Islet precursor cell (in vitro differentiated cells): Measurements from ENCODE around the gene HDGFL1.

Source experiments
- DNase-seq: peaks from one replicate; pipeline ENCODE4 v3.0.0-alpha.2; 2018

The HDGFL1 gene

GRCh38 chr6:22593895-22594294 lies 24.5 kb downstream of the HDGFL1 start:
- DNase-seq, result no peak

DNA sequence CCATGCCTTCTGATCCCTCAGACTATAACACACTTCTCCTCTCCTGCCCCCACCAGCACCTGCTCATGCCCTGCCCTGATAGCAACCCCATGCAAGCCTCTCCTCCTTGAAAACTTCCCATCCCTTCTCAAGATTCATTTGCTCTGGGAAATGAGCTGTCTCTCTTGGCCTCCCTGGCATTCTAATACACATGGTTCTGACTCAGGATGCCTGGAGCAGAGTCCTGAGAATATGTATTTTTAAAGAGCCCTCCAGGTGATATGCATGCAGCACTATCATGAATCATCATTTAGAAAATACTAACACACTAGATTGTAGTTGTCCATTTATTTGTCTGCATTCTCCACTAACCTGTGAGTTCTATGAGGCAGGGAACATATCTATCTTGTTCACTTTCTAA lies 26.6 kb downstream of the HDGFL1 start:
- no peak for DNase-seq

DNA sequence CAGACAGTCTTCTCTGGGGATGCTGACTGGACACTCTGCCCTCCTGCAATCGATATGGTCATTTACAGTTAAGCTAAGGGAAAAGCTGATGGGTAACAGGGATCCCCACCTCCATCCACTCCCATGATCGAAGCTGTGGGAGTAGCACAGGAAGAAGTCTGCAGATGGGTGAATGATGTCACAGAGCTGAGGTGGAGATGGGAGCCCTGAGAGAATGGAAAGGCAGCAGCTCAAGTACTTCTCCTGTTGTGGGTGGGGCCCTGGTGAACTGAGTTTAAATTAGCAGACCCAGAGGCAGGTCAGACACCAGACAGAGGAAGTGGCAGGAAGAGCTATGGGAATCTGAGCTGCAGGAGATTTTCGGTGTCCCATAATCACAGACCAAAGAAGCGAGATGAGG lies 29.0 kb downstream of the HDGFL1 start:
- peak; percentile 67 for DNase-seq

DNA sequence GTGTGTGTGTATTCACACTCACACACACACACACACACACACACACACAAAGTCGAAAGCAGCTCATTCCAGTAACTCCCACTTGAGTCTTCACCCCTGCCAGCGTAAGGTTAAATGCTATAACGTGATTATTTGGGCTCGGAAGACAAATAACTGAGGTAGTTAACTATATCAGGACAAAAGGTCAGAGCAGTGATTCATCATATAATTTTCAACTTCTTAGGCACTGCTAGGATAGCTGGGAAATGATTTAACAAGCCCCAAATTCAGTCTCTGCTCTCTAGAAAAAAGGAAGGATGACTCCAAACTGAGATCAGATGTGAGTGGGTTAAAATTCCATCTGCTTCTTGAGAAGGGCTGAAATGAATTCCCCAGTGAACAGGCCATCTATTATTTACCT lies 30.7 kb downstream of the HDGFL1 start:
- no peak for DNase-seq

- DNase-seq, result no peak
Observed at GRCh38 chr6:22601984-22602383, 32.6 kb downstream of the HDGFL1 start.

DNA sequence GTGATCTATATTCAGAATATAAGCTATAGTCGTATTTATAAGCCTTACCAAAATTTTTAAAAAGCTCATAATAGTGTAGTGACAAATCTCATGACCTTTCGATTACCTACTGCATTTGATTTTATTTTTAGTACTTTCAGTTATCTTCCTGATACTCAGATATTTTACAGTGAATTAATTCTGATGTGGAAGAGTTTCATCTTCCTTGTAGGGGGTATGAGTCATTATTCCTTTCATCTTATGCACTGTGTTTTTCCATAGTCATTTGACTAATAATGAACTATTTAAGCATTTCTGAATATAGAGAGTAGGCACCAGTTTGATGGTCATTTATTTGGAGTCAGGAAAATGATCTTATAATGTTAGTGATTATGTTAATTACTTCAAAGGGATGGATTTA lies 36.4 kb downstream of the HDGFL1 start:
- no peak for DNase-seq

DNA sequence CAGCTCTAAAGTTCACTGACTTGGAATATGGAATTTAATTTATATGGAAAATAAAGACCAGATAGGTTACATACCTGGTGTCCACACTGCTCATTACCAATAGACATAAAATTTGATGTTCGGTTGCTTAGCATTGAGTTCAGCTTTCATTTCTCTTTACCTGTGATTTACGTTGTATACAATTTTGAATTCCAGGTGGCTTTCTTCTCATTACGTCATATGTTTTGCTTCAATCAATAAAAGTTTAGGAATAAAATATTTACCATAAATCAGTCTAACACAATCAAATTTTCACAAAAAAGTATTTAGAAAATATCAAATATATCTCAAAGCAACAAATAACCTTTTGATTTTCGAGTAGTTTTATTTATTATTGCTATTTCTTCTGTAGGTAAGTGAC lies 40.8 kb downstream of the HDGFL1 start:
- DNase-seq, result no peak

DNA sequence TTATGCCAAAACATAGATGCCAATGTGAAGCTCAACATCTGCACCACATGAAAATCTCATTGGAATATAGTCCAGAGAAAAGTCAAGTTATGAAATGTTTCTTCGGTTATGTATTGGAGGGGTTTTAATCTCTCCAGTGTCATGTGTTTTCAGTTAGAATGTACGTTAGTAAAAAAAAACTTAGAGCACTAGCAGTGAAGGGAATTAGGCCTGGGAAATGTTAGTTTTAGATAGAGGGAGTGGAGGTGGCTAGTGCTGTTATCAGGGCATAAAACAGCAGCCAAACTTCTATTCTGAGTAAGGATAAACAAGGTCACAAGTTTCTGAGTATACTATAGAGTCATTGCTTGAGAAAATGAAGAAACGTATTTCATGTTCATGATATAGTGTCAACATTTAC lies 42.9 kb downstream of the HDGFL1 start:
- DNase-seq, result no peak

DNA sequence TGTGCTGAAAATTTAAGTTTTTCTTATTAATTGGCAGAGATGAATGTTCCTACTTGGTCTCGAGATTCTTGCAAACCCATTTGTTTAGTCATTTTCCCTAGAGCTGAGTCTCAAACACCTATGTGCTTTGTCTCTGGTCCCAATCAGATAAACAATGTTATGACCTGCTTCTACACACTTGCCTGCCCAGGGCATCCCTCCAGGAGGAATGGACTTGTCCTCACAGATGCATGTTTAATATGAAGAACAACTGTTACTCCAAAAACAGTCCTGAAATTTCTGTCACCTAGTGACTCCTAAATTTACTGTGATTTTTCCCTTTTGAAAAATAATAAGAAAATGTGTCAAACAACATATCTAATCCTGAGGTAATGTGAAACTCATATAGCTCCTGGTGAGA lies 43.7 kb downstream of the HDGFL1 start:
- DNase-seq, result no peak

DNA sequence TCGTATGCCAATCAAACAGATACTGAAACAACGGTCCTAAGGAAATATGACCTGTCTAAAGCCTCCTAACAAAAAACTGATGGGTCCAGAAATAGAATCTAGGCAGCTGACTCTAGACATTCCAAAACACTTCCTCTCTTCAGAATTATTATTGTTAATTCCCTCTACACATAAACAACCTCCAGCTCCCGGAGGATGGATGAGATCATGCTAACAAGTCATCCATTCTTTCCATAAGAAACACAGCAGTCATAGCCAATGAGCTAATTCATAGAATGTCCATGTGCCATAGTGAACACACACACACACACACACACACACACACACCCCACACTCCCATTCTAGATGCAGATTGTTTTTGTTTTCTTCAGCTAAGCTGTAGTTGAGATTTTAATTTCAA lies 44.3 kb downstream of the HDGFL1 start:
- DNase-seq, result no peak

DNA sequence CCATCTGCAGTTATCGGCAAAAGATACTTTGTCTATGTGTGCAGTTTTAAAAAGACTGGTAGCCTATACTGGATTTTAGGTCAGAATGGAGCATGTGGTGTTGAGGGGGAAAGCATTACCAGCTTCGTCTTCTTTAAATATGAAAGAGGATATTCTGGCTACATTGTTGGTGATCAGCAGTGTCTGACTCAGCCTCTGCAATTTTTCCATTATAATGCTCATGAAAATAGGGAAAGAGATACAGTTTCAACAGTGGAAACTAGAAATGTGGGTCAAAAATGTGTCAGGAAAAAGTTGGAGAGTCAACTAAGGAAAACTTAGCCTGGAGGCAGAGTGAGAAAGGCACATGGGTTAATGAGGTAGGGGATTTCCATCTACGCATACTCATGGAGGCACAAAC lies 45.2 kb downstream of the HDGFL1 start:
- DNase-seq, result no peak

- no peak for DNase-seq
Observed at GRCh38 chr6:22621028-22621427, 51.7 kb downstream of the HDGFL1 start.
